ENCODE measurements around the gene UBXN11.

DNA sequence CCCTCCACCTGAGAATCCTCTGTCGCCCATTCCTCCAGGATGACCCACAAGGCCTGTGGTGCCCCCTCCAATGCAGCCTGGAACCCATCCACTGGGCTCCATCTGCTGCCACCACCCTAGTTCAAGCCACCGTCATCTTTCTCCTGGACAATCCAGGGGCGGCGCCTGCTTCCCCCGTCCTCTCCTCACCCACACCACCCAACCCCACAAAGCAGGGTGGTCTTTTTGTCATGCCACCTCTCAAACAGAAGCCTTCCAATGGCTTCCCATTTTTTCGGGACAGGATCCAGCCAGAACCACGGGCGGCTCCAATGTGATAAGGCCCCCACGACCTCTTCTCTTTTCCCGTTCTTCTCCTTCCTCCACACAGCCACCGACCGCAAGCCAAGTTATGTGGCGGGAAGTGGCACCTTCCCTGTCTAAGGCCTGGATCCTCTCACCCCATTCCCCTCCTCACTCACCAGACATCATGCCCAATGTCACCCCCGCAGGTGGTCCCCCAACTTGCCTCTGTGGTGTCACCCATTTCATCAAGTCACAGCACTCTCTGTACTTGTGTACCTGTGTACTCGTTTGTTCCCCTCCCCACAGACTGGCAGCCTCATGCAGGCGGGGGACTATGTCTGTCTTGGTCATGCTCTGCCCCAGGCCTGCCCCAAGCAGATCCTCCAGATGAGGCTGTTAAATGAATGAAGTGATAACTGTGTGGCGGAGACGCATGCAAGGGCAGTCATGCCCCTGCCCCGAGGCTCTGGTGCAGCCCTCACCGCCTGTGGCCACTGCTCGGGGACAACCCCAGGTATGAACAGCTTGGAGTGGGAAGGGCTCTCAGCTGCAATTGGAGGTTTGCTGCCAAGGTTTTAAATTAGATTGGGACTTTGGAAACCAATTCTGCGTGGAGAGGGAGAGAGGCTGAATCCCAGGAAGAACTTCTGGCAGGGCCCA is 11.0 kb downstream of the UBXN11 start:
- TF ChIP-seq, protein P1, sequence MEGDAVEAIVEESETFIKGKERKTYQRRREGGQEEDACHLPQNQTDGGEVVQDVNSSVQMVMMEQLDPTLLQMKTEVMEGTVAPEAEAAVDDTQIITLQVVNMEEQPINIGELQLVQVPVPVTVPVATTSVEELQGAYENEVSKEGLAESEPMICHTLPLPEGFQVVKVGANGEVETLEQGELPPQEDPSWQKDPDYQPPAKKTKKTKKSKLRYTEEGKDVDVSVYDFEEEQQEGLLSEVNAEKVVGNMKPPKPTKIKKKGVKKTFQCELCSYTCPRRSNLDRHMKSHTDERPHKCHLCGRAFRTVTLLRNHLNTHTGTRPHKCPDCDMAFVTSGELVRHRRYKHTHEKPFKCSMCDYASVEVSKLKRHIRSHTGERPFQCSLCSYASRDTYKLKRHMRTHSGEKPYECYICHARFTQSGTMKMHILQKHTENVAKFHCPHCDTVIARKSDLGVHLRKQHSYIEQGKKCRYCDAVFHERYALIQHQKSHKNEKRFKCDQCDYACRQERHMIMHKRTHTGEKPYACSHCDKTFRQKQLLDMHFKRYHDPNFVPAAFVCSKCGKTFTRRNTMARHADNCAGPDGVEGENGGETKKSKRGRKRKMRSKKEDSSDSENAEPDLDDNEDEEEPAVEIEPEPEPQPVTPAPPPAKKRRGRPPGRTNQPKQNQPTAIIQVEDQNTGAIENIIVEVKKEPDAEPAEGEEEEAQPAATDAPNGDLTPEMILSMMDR (IDR thresholded peaks at IDR 0.05; ENCODE audit: insufficient read depth, low read depth, low read length): no peak
- TF ChIP-seq EZH2 (IDR thresholded peaks at IDR 0.05; ENCODE audit: insufficient read depth, low read length): no peak

Measured in astrocyte (in vitro differentiated cells and primary cell).